ENCODE data around the gene MED20.

GRCh38 chr6:41938590-41939175 is 17.7 kb upstream of the MED20 start:
- TF ChIP-seq POLR2A (IDR thresholded peaks at IDR 0.05) = no peak
- no peak for TF ChIP-seq CTCF (IDR thresholded peaks at IDR 0.05 in 4 of 5, conservative IDR thresholded peaks at IDR 0.05 in 1 of 5)

Measured in gastrocnemius medialis (tissue), 4 donors.